ENCODE results near the gene C2CD2.

- TF ChIP-seq CTCF (IDR thresholded peaks at IDR 0.05; ENCODE audit: extremely low read depth in 1 of 2, insufficient read depth in 1 of 2, low read depth in 1 of 2, low read length in 2 of 2) (no peak), EZH2 (IDR thresholded peaks at IDR 0.05; ENCODE audit: borderline replicate concordance, low read depth, low read length, severe bottlenecking) (no peak), POLR2A (IDR thresholded peaks at IDR 0.05; ENCODE audit: low read depth, low read length) (no peak), POLR2AphosphoS5 (IDR thresholded peaks at IDR 0.05; ENCODE audit: insufficient read depth, low read depth, low read length) (no peak), MAX (IDR thresholded peaks at IDR 0.05; ENCODE audit: insufficient read depth, insufficient read length) (no peak), FOS (IDR thresholded peaks at IDR 0.05; ENCODE audit: borderline replicate concordance, insufficient read depth, low read length) (no peak)
Measured at GRCh38 chr21:41837756-41838297, 116.0 kb downstream of the C2CD2 start.

Measured in endothelial cell of umbilical vein (primary cell).